Activated CD8-positive, alpha-beta T cell treated with anti-CD3 and anti-CD28 coated beads for 36 hours (primary cell): ENCODE data around the gene CCDC38. TPM values are rescaled to one million over a fixed set of nuclear protein-coding genes. Genes with fewer than 3 reads are reported as not detected.

ENCODE experiments used
- ATAC-seq: fragments of 200-7000 bp; cut with Tn5 transposase; one replicate; pipeline ENCODE4 v1.10.0; 2021; ENCODE audit warnings: mild to moderate bottlenecking, moderate library complexity
- CTCF ChIA-PET: fragments of 350-600 bp; sonication (Branson Sonifier 250); formaldehyde crosslinking; loops from one replicate; lab custom pipeline; 2021; ENCODE audit warnings: antibody characterized with exemption; lab: Charles Lee
- POLR2A ChIA-PET: fragments of 350-600 bp; sonication (Branson Sonifier 250); formaldehyde crosslinking; loops from one replicate; lab custom pipeline; 2021; ENCODE audit warnings: antibody characterized with exemption; lab: Charles Lee
- DNase-seq: peaks from one replicate; pipeline ENCODE4 v3.0.0-alpha.2; 2020
- H3K27ac Mint-ChIP-seq: one replicate; pipeline ENCODE4 v1.8.0; 2021; ENCODE audit warnings: mild to moderate bottlenecking, mixed read lengths
- H3K27me3 Mint-ChIP-seq: one replicate; pipeline ENCODE4 v1.8.0; 2021; ENCODE audit warnings: mixed read lengths
- H3K36me3 Mint-ChIP-seq: one replicate; pipeline ENCODE4 v1.8.0; 2021; ENCODE audit warnings: low read depth, mixed read lengths
- H3K4me1 Mint-ChIP-seq: one replicate; pipeline ENCODE4 v1.8.0; 2021; ENCODE audit warnings: low read depth, mixed read lengths
- H3K4me3 Mint-ChIP-seq: one replicate; pipeline ENCODE4 v1.8.0; 2021; ENCODE audit warnings: mild to moderate bottlenecking, moderate library complexity, mixed read lengths
- H3K9me3 Mint-ChIP-seq: one replicate; pipeline ENCODE4 v1.8.0; 2021; ENCODE audit warnings: mixed read lengths
- CTCF ChIP-seq: fragments of 200-600 bp; IDR thresholded peaks from one replicate; pipeline ENCODE4 v1.8.0; 2022; ENCODE audit warnings: antibody characterized with exemption, mild to moderate bottlenecking
- intact Hi-C: fragments of 100-400 bp; cut with micrococcal nuclease; formaldehyde crosslinking; loops from one replicate; pipeline ENCODE4 v1.10.0; 2022
- total RNA-seq, 2 experiments: library from RNA; stranded (reverse); gene quantifications; one replicate each; pipeline ENCODE4 v1.2.3, GENCODE V29; 2021

CCDC38 gene
- total RNA-seq, 2 experiments from 2014 or later = 0.18 to 0.34 TPM

GRCh38 chr12:95898081-95898480, 44.3 kb downstream of the CCDC38 start:
- Mint-ChIP-seq H3K4me3 (no peak overlapping the region), H3K36me3 (no peaks in the 10 kb centered on the region), H3K27ac (no peak overlapping the region), H3K27me3 (peaks cover 11% of the 10 kb centered on the region), H3K4me1 (no peaks in the 10 kb centered on the region), H3K9me3 (no peaks in the 10 kb centered on the region)
- ChIA-PET POLR2A (no interaction called here), CTCF (no interaction called here)
- intact Hi-C loops = no loop called here
- no peak for ATAC-seq
- DNase-seq = no peak
- no peak for TF ChIP-seq CTCF

GRCh38 chr12:95896846-95897245, 45.6 kb downstream of the CCDC38 start:
- peaks cover 11% of the 10 kb centered on the region for H3K27me3 Mint-ChIP-seq
- no peak for DNase-seq
- no peaks in the 10 kb centered on the region for H3K4me1 Mint-ChIP-seq
- H3K4me3 Mint-ChIP-seq = no peak overlapping the region
- CTCF ChIA-PET = interaction anchor here (1.2 to 1.7 kb wide), 3 partner anchors 18 to 100 kb away, joined by 3 to 6 read pairs (median 3); no protein-coding TSS in a partner anchor
- no peaks in the 10 kb centered on the region for H3K36me3 Mint-ChIP-seq
- no peak overlapping the region for H3K27ac Mint-ChIP-seq
- no peak for TF ChIP-seq CTCF
- no peaks in the 10 kb centered on the region for H3K9me3 Mint-ChIP-seq
- intact Hi-C loops = no loop called here
- no peak for ATAC-seq
- POLR2A ChIA-PET = no interaction called here

GRCh38 chr12:95890958-95891357, 51.5 kb downstream of the CCDC38 start:
- DNase-seq = no peak
- intact Hi-C loops = no loop called here
- Mint-ChIP-seq H3K9me3 (no peaks in the 10 kb centered on the region), H3K4me3 (no peak overlapping the region), H3K27ac (no peak overlapping the region), H3K27me3 (peaks cover 4% of the 10 kb centered on the region), H3K4me1 (no peaks in the 10 kb centered on the region), H3K36me3 (no peaks in the 10 kb centered on the region)
- ChIA-PET CTCF (no interaction called here), POLR2A (no interaction called here)
- ATAC-seq = no peak
- TF ChIP-seq CTCF = no peak

GRCh38 chr12:95887311-95887710, 55.1 kb downstream of the CCDC38 start:
- H3K36me3 Mint-ChIP-seq = no peaks in the 10 kb centered on the region
- TF ChIP-seq CTCF = no peak
- ChIA-PET POLR2A (no interaction called here), CTCF (no interaction called here)
- peaks cover 2% of the 10 kb centered on the region for H3K27me3 Mint-ChIP-seq
- H3K9me3 Mint-ChIP-seq = no peaks in the 10 kb centered on the region
- DNase-seq (no peak), ATAC-seq (no peak)
- no peaks in the 10 kb centered on the region for H3K4me1 Mint-ChIP-seq
- H3K27ac Mint-ChIP-seq = no peak overlapping the region
- intact Hi-C loops = no loop called here
- no peak overlapping the region for H3K4me3 Mint-ChIP-seq

GRCh38 chr12:95884998-95885397, 57.4 kb downstream of the CCDC38 start:
- no peak for TF ChIP-seq CTCF
- Mint-ChIP-seq H3K9me3 (no peaks in the 10 kb centered on the region), H3K36me3 (no peaks in the 10 kb centered on the region), H3K27me3 (peaks cover 2% of the 10 kb centered on the region), H3K4me3 (no peak overlapping the region), H3K27ac (no peak overlapping the region), H3K4me1 (no peaks in the 10 kb centered on the region)
- intact Hi-C loops = no loop called here
- ATAC-seq (no peak), DNase-seq (no peak)
- ChIA-PET CTCF (no interaction called here), POLR2A (no interaction called here)
